Omental fat pad (tissue), 4 donors: ENCODE data around the gene CCDC171. TPM values are rescaled to one million over a fixed set of nuclear protein-coding genes. Genes with fewer than 3 reads are reported as not detected.

Source experiments
- ATAC-seq: fragments of 150-250 bp; one replicate; pipeline ENCODE4 v1.9.1; 2016; ENCODE audit warnings: mild to moderate bottlenecking, moderate library complexity; ENCODE audit not compliant: low FRiP score
- DNase-seq: peaks from one replicate; pipeline ENCODE4 v3.0.0-alpha.2; 2019; ENCODE audit warnings: low spot score
- CTCF ChIP-seq, 3 donors: fragments of 450-650 bp; IDR thresholded peaks; one replicate each; pipeline ENCODE4 v1.5.1; 2016 to 2017; ENCODE audit warnings: antibody characterized with exemption in 3 of 3, mild to moderate bottlenecking in 3 of 3, moderate library complexity in 2 of 3
- total RNA-seq, 4 donors: library from RNA; depleted of rRNA; stranded (reverse); fragments of >200 nt; gene quantifications; one replicate each; pipeline ENCODE4 v1.1.0, GENCODE V29; 2016

CCDC171 gene
- total RNA-seq, 4 donors from 2014 or later = 1.1 to 5.0 (median 2.1) TPM

- ATAC-seq = no peak
- TF ChIP-seq CTCF (IDR thresholded peaks at IDR 0.05) = no peak
- DNase-seq = no peak
Measured at GRCh38 chr9:15834541-15834940, 281.7 kb downstream of the CCDC171 start.

- TF ChIP-seq CTCF (IDR thresholded peaks at IDR 0.05) = no peak
- ATAC-seq = peak; percentile 62
- DNase-seq = no peak
Measured at GRCh38 chr9:15837079-15837679, 284.3 kb downstream of the CCDC171 start.

- DNase-seq = no peak
- ATAC-seq = no peak
- no peak for TF ChIP-seq CTCF (IDR thresholded peaks at IDR 0.05)
Measured at GRCh38 chr9:15842051-15842450, 289.2 kb downstream of the CCDC171 start.

GRCh38 chr9:15843316-15843715 is 290.5 kb downstream of the CCDC171 start:
- TF ChIP-seq CTCF (IDR thresholded peaks at IDR 0.05) = no peak

GRCh38 chr9:15843931-15844330 is 291.1 kb downstream of the CCDC171 start:
- no peak for DNase-seq
- no peak for ATAC-seq
- TF ChIP-seq CTCF (IDR thresholded peaks at IDR 0.05) = no peak

More at GRCh38 chr9:15843316-15843715, 290.5 kb downstream of the CCDC171 start:
- DNase-seq (no peak), ATAC-seq (no peak)

GRCh38 chr9:15846611-15847010 is 293.8 kb downstream of the CCDC171 start:
- ATAC-seq = no peak
- DNase-seq = no peak
- no peak for TF ChIP-seq CTCF (IDR thresholded peaks at IDR 0.05)

- ATAC-seq = no peak
- TF ChIP-seq CTCF (IDR thresholded peaks at IDR 0.05) = no peak
- DNase-seq = no peak
Measured at GRCh38 chr9:15849871-15850270, 297.0 kb downstream of the CCDC171 start.
